ENCODE measurements around the gene MLH3. TPM values are rescaled to one million over a fixed set of nuclear protein-coding genes. Genes with fewer than 3 reads are reported as not detected.
A peak's percentile ranks its signal among the peaks of the same experiment; 100 is the strongest.

The MLH3 gene
- total and polyA plus RNA-seq, 2 of the 13 experiments (the other 11 are each of a cell fraction or from before 2014, with no cell fraction given), result 14.4 to 24.8 TPM

DNA sequence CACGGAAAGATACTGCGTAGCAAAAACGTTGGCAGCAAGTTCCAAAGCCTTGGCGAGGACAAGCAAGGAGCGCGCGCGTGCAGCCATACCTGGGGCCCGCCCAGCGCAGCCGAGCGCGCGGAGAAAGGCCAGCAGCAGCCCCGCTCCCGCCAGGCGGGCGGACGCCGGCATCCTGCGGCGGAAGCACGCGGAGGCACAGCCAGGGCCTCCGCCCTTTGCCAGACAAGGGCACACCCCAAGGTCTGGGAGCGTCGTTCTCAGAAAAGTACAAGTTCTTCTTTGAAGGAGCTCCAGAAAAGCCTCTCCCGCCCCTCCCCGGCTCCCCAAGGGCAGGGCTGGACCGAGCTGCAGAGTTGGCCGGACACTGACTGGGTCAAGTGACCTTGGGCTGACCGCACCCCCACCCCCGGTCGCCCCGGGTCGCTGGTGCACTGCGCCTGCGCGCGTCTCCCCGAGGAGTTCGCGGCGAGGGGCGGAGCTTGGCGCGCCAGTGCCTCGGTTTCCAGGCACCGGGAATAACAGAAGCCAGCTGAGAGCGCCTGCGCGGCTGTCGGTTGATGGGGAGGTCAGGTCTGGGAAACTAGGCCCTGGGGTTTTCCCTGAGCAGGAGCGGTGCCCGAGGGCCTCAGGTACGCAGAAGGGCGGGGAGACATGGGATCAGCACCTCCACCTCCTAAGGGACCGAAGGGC, 18.0 kb upstream of the MLH3 start, which contains the start of gene ZC2HC1C (continued):
- TF ChIP-seq SPEN (CRISPR knock-in tag; IDR thresholded peaks at IDR 0.05; ENCODE audit: low read depth) (peak; percentile 64; the same call in 1 of the 2 replicates), RARG (CRISPR knock-in tag; IDR thresholded peaks at IDR 0.05; ENCODE audit: low read depth) (0 out of 2 replicates have a peak, but pooled peaks have one; percentile 9), SAFB2 (CRISPR knock-in tag; IDR thresholded peaks at IDR 0.05; ENCODE audit: borderline replicate concordance, low read depth) (no peak), ZFYVE20 (CRISPR knock-in tag; IDR thresholded peaks at IDR 0.05; ENCODE audit: borderline replicate concordance, low read depth) (0 out of 2 replicates have a peak, but pooled peaks have one; percentile 48), RAD51 (IDR thresholded peaks at IDR 0.05; ENCODE audit: borderline replicate concordance) (no peak), HMGA1 (CRISPR knock-in tag; conservative IDR thresholded peaks at IDR 0.05) (no peak), HMG20A (CRISPR knock-in tag; IDR thresholded peaks at IDR 0.05; ENCODE audit: borderline replicate concordance) (no peak), THYN1 (CRISPR knock-in tag; IDR thresholded peaks at IDR 0.05; ENCODE audit: borderline replicate concordance, low read depth) (no peak), REPIN1 (CRISPR knock-in tag; IDR thresholded peaks at IDR 0.05; ENCODE audit: borderline replicate concordance, low read depth) (0 out of 2 replicates have a peak, but pooled peaks have one; percentile 53), ZNF614 (CRISPR knock-in tag; IDR thresholded peaks at IDR 0.05; ENCODE audit: borderline replicate concordance) (no peak), ZNF24 (IDR thresholded peaks at IDR 0.05) (0 out of 2 replicates have a peak, but pooled peaks have one; percentile 35), EEA1 (CRISPR knock-in tag; IDR thresholded peaks at IDR 0.05; ENCODE audit: borderline replicate concordance) (no peak), SALL2 (CRISPR knock-in tag; IDR thresholded peaks at IDR 0.05) (peak; percentile 75), ZNF703 (CRISPR knock-in tag; IDR thresholded peaks at IDR 0.05; ENCODE audit: borderline replicate concordance) (no peak), CAMTA2 (CRISPR knock-in tag; IDR thresholded peaks at IDR 0.05; ENCODE audit: borderline replicate concordance) (no peak), CEBPB (IDR thresholded peaks at IDR 0.05; ENCODE audit: borderline replicate concordance, low read depth, low read length) (no peak), SKI (IDR thresholded peaks at IDR 0.05; ENCODE audit: partially characterized antibody) (peak; percentile 64), DPF2 (CRISPR knock-in tag; IDR thresholded peaks at IDR 0.05; ENCODE audit: borderline replicate concordance, low read depth) (no peak), ZNF20 (CRISPR knock-in tag; IDR thresholded peaks at IDR 0.05) (no peak), ZNF225 (CRISPR knock-in tag; IDR thresholded peaks at IDR 0.05) (no peak), GFI1 (CRISPR knock-in tag; IDR thresholded peaks at IDR 0.05; ENCODE audit: borderline replicate concordance) (0 out of 2 replicates have a peak, but pooled peaks have one; percentile 47), ZNF549 (CRISPR knock-in tag; IDR thresholded peaks at IDR 0.05) (no peak; the same call in 1 of the 2 replicates), TBL1XR1 (IDR thresholded peaks at IDR 0.05; ENCODE audit: borderline replicate concordance, low read length, partially characterized antibody) (peak; percentile 13)
- TF ChIP-seq, protein P1, sequence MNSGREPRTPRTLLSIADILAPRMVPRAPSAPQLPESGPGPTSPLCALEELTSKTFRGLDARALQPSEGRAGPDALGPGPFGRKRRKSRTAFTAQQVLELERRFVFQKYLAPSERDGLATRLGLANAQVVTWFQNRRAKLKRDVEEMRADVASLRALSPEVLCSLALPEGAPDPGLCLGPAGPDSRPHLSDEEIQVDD (CRISPR knock-in tag; IDR thresholded peaks at IDR 0.05; ENCODE audit: borderline replicate concordance), result peak; percentile 42; the same call in 1 of the 2 replicates
- TF ChIP-seq, protein P2, sequence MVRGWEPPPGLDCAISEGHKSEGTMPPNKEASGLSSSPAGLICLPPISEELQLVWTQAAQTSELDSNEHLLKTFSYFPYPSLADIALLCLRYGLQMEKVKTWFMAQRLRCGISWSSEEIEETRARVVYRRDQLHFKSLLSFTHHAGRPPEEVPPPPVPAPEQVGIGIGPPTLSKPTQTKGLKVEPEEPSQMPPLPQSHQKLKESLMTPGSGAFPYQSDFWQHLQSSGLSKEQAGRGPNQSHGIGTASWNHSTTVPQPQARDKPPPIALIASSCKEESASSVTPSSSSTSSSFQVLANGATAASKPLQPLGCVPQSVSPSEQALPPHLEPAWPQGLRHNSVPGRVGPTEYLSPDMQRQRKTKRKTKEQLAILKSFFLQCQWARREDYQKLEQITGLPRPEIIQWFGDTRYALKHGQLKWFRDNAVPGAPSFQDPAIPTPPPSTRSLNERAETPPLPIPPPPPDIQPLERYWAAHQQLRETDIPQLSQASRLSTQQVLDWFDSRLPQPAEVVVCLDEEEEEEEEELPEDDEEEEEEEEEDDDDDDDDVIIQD (CRISPR knock-in tag; IDR thresholded peaks at IDR 0.05; ENCODE audit: low read depth), result peak; percentile 26; the same call in 1 of the 2 replicates
- TF ChIP-seq, protein P3, sequence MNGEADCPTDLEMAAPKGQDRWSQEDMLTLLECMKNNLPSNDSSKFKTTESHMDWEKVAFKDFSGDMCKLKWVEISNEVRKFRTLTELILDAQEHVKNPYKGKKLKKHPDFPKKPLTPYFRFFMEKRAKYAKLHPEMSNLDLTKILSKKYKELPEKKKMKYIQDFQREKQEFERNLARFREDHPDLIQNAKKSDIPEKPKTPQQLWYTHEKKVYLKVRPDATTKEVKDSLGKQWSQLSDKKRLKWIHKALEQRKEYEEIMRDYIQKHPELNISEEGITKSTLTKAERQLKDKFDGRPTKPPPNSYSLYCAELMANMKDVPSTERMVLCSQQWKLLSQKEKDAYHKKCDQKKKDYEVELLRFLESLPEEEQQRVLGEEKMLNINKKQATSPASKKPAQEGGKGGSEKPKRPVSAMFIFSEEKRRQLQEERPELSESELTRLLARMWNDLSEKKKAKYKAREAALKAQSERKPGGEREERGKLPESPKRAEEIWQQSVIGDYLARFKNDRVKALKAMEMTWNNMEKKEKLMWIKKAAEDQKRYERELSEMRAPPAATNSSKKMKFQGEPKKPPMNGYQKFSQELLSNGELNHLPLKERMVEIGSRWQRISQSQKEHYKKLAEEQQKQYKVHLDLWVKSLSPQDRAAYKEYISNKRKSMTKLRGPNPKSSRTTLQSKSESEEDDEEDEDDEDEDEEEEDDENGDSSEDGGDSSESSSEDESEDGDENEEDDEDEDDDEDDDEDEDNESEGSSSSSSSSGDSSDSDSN (CRISPR knock-in tag; IDR thresholded peaks at IDR 0.05), result peak; percentile 85

All from HepG2 (cell line).